Diencephalon (tissue), 1 donor: ENCODE results near the gene IRF5. TPM values are rescaled to one million over a fixed set of nuclear protein-coding genes. Genes with fewer than 3 reads are reported as not detected.

Experiments
- small RNA-seq: library from RNA; depleted of rRNA; stranded (forward); fragments of <200 nt; gene quantifications from one replicate; pipeline ENCODE3, GENCODE V24; 2014
- total RNA-seq: library from RNA; depleted of rRNA; stranded (reverse); fragments of >200 nt; gene quantifications from one replicate; pipeline ENCODE4 v1.2.3, GENCODE V29; 2014

Gene IRF5
- 3.9 TPM for total RNA-seq

GRCh38 chr7:128937647-128938543, at the start of gene IRF5:
IRF5 (plus strand) TSS chr7:128937927; CDS start chr7:128942082, 4,155 bp downstream.

DNA sequence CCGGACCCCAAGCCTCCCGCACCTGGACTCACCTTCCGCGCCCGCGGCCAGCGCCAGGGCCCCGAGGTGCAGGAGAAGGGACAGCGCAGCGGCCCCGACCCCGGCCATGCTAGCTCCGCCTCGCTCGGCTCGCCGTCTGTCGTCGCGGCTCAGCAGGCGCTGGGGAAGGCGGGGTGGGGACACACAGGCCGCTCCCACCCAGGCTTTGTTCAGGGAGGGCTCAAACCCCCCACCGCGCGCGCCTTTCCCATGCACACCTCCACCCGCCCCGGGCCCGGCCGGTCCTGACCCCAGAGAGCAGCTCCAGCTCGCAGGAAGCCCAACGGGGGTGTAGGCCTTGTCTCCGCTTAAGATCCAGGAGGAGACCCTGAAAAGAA, 27.2 kb upstream of the IRF5 start, which contains the start of gene KCP:
Gene KCP, minus strand, starts transcription at position 141 of the 377 bp plus-strand sequence. Its CDS starts 33 bp downstream, at position 108.

Small RNA genes within 50 kb of the gene (small RNA-seq; reads per million reads assigned to genes)
- not detected for gene RN7SL306P

Other genes starting within 250 kb of the IRF5 start
- 51.2 TPM for gene CALU, start 198.6 kb upstream of the IRF5 start, total RNA-seq
- gene OPN1SW, start 162.1 kb upstream of the IRF5 start, total RNA-seq = not detected
- gene CCDC136, start 146.0 kb upstream of the IRF5 start, total RNA-seq = 57.2 TPM
- gene FLNC, start 107.5 kb upstream of the IRF5 start, total RNA-seq = 20.1 TPM
- gene ATP6V1F, start 75.1 kb upstream of the IRF5 start, total RNA-seq = 90.9 TPM
- gene KCP, start 27.2 kb upstream of the IRF5 start, total RNA-seq = 1.2 TPM
- gene TNPO3, start 117.2 kb downstream of the IRF5 start, total RNA-seq = 85.8 TPM
- gene TSPAN33, start 206.8 kb downstream of the IRF5 start, total RNA-seq = 14.5 TPM